Inflammatory macrophage treated with lipopolysaccharide for 4 hours (primary cell): ENCODE data around the gene RBM12.
"Not testable (repeated sequence)": the region's sequence is repeated elsewhere in the genome, so short reads cannot be mapped to it uniquely, and the experiment has no call there.

ENCODE experiments used
- DNase-seq: peaks from one replicate; pipeline ENCODE4 v3.0.0-alpha.2; 2020

RBM12 gene

GRCh38 chr20:35664466-35665206 is at the start of gene RBM12, which contains the start of gene CPNE1:
Gene RBM12, minus strand, starts transcription at chr20:35664900. Its CDS starts 9,578 bp downstream, at chr20:35655322.
Gene CPNE1, minus strand, starts transcription at chr20:35664900. Its CDS starts 31,977 bp downstream, at chr20:35632923.
- DNase-seq, result peak; percentile 94

GRCh38 chr20:35714127-35714526 is 49.4 kb upstream of the RBM12 start:
- DNase-seq, result no peak

GRCh38 chr20:35713120-35713519 is 48.4 kb upstream of the RBM12 start:
- DNase-seq, result not testable (repeated sequence)

GRCh38 chr20:35711588-35712209 is 47.0 kb upstream of the RBM12 start:
- DNase-seq, result no peak

GRCh38 chr20:35710884-35711587 is 46.3 kb upstream of the RBM12 start:
- no peak for DNase-seq

GRCh38 chr20:35710039-35710438 is 45.3 kb upstream of the RBM12 start:
- DNase-seq, result no peak

GRCh38 chr20:35709259-35709658 is 44.6 kb upstream of the RBM12 start:
- no peak for DNase-seq

GRCh38 chr20:35708502-35708901 is 43.8 kb upstream of the RBM12 start:
- no peak for DNase-seq

- not testable (repeated sequence) for DNase-seq
Measured at GRCh38 chr20:35706591-35707529, 42.2 kb upstream of the RBM12 start.

GRCh38 chr20:35705894-35706293 is 41.2 kb upstream of the RBM12 start:
- DNase-seq, result not testable (repeated sequence)

- no peak for DNase-seq
Measured at GRCh38 chr20:35704514-35705261, 40.0 kb upstream of the RBM12 start.

- no peak for DNase-seq
Measured at GRCh38 chr20:35702824-35703695, 38.4 kb upstream of the RBM12 start.

- no peak for DNase-seq
Measured at GRCh38 chr20:35702051-35702823, 37.5 kb upstream of the RBM12 start.

GRCh38 chr20:35700625-35701148 is 36.0 kb upstream of the RBM12 start:
- DNase-seq, result no peak

GRCh38 chr20:35699957-35700624 is 35.4 kb upstream of the RBM12 start:
- no peak for DNase-seq

GRCh38 chr20:35699127-35699956 is 34.6 kb upstream of the RBM12 start, which contains the start of the genes NFS1 and ROMO1:
Gene NFS1, minus strand, starts transcription at chr20:35699352. Its CDS starts 64 bp downstream, at chr20:35699288.
Gene ROMO1, plus strand, starts transcription at chr20:35699405. Its CDS starts 228 bp downstream, at chr20:35699633.
- peak; percentile 81 for DNase-seq

- DNase-seq, result no peak
Measured at GRCh38 chr20:35698298-35699126, 33.8 kb upstream of the RBM12 start.
